ENCODE measurements around the gene MYO9B. TPM values are rescaled to one million over a fixed set of nuclear protein-coding genes. Genes with fewer than 3 reads are reported as not detected.

The MYO9B gene
- total RNA-seq, 3 donors from 2014 or later (not counting 1 experiment from before 2014, with no cell fraction given), result 321 to 378 (median 365) TPM

GRCh38 chr19:17052439-17052838 is 23.1 kb upstream of the MYO9B start:
- intact Hi-C loops (cut with micrococcal nuclease), result no loop called here
- H3K4me1 ChIP-seq (ENCODE audit: control insufficient read depth, insufficient read depth, low read length), result no peaks in the 10 kb centered on the region
- no peaks in the 10 kb centered on the region for H3K27me3 Mint-ChIP-seq (ENCODE audit: low read depth in 2 of 2)
- peaks cover 33% of the 10 kb centered on the region for H3K36me3 ChIP-seq (ENCODE audit: control insufficient read depth, insufficient read depth, low read length)
- no peaks in the 10 kb centered on the region for H3K9me3 ChIP-seq (ENCODE audit: control insufficient read depth, insufficient read depth, low read length)
- H3K4me3 Mint-ChIP-seq, result no peak overlapping the region
- no peaks in the 10 kb centered on the region for H3K4me1 Mint-ChIP-seq
- peak in 1 of 2 donors; percentile 64 for DNase-seq
- no peak overlapping the region for H3K4me3 ChIP-seq (ENCODE audit: low read length)
- H3K27ac Mint-ChIP-seq, result no peak overlapping the region
- peak; percentile 16 for TF ChIP-seq CTCF (IDR thresholded peaks at IDR 0.05)
- WGBS (ENCODE audit: insufficient coverage), result 76% methylated on average over 8 of the region's 8 CpGs
- H3K27me3 ChIP-seq (ENCODE audit: control insufficient read depth, insufficient read depth, low read length), result no peaks in the 10 kb centered on the region
- H3K9me3 Mint-ChIP-seq, result no peaks in the 10 kb centered on the region
- H3K36me3 Mint-ChIP-seq, result peaks cover 6% of the 10 kb centered on the region
- ATAC-seq, result no peak
- no peak overlapping the region for H3K27ac ChIP-seq (ENCODE audit: low read length)

GRCh38 chr19:17054746-17055145 is 20.8 kb upstream of the MYO9B start:
- WGBS (ENCODE audit: insufficient coverage), result 100% methylated on average over 3 of the region's 5 CpGs
- ATAC-seq, result no peak
- no peak for DNase-seq
- Mint-ChIP-seq H3K4me1 (no peaks in the 10 kb centered on the region), H3K36me3 (peaks cover 17% of the 10 kb centered on the region), H3K4me3 (no peak overlapping the region), H3K9me3 (no peaks in the 10 kb centered on the region), H3K27ac (no peak overlapping the region), H3K27me3 (ENCODE audit: low read depth in 2 of 2) (no peaks in the 10 kb centered on the region)
- H3K27ac ChIP-seq (ENCODE audit: low read length), result no peak overlapping the region
- intact Hi-C loops (cut with micrococcal nuclease), result no loop called here
- no peak overlapping the region for H3K4me3 ChIP-seq (ENCODE audit: low read length)
- no peaks in the 10 kb centered on the region for H3K27me3 ChIP-seq (ENCODE audit: control insufficient read depth, insufficient read depth, low read length)
- no peaks in the 10 kb centered on the region for H3K4me1 ChIP-seq (ENCODE audit: control insufficient read depth, insufficient read depth, low read length)
- peaks cover 5% of the 10 kb centered on the region for H3K9me3 ChIP-seq (ENCODE audit: control insufficient read depth, insufficient read depth, low read length)
- TF ChIP-seq CTCF (IDR thresholded peaks at IDR 0.05), result no peak
- peaks cover 45% of the 10 kb centered on the region for H3K36me3 ChIP-seq (ENCODE audit: control insufficient read depth, insufficient read depth, low read length)

GRCh38 chr19:17055636-17056035 is 19.9 kb upstream of the MYO9B start:
- WGBS (ENCODE audit: insufficient coverage), result 93% methylated on average over 15 of the region's 15 CpGs
- H3K4me3 ChIP-seq (ENCODE audit: low read length), result no peak overlapping the region
- peaks cover 5% of the 10 kb centered on the region for H3K9me3 ChIP-seq (ENCODE audit: control insufficient read depth, insufficient read depth, low read length)
- H3K27me3 Mint-ChIP-seq (ENCODE audit: low read depth in 2 of 2), result no peaks in the 10 kb centered on the region
- H3K36me3 Mint-ChIP-seq, result peaks cover 17% of the 10 kb centered on the region
- H3K27me3 ChIP-seq (ENCODE audit: control insufficient read depth, insufficient read depth, low read length), result no peaks in the 10 kb centered on the region
- H3K9me3 Mint-ChIP-seq, result no peaks in the 10 kb centered on the region
- H3K4me3 Mint-ChIP-seq, result no peak overlapping the region
- H3K36me3 ChIP-seq (ENCODE audit: control insufficient read depth, insufficient read depth, low read length), result peaks cover 40% of the 10 kb centered on the region
- no peak for TF ChIP-seq CTCF (IDR thresholded peaks at IDR 0.05)
- H3K4me1 ChIP-seq (ENCODE audit: control insufficient read depth, insufficient read depth, low read length), result no peaks in the 10 kb centered on the region
- intact Hi-C loops (cut with micrococcal nuclease), result no loop called here
- H3K27ac Mint-ChIP-seq, result no peak overlapping the region
- no peaks in the 10 kb centered on the region for H3K4me1 Mint-ChIP-seq
- no peak for ATAC-seq
- DNase-seq, result no peak
- no peak overlapping the region for H3K27ac ChIP-seq (ENCODE audit: low read length)

GRCh38 chr19:17058236-17058635 is 17.3 kb upstream of the MYO9B start:
- Histone ChIP-seq H3K27ac (ENCODE audit: low read length) (no peak overlapping the region), H3K4me1 (ENCODE audit: control insufficient read depth, insufficient read depth, low read length) (no peaks in the 10 kb centered on the region), H3K27me3 (ENCODE audit: control insufficient read depth, insufficient read depth, low read length) (no peaks in the 10 kb centered on the region), H3K36me3 (ENCODE audit: control insufficient read depth, insufficient read depth, low read length) (peaks cover 28% of the 10 kb centered on the region), H3K4me3 (ENCODE audit: low read length) (no peak overlapping the region), H3K9me3 (ENCODE audit: control insufficient read depth, insufficient read depth, low read length) (peaks cover 5% of the 10 kb centered on the region)
- no peak overlapping the region for H3K4me3 Mint-ChIP-seq
- H3K9me3 Mint-ChIP-seq, result no peaks in the 10 kb centered on the region
- DNase-seq (no peak), ATAC-seq (no peak)
- WGBS (ENCODE audit: insufficient coverage), result 96% methylated on average over 8 of the region's 8 CpGs
- intact Hi-C loops (cut with micrococcal nuclease), result no loop called here
- H3K36me3 Mint-ChIP-seq, result peaks cover 11% of the 10 kb centered on the region
- H3K27ac Mint-ChIP-seq, result no peak overlapping the region
- no peak for TF ChIP-seq CTCF (IDR thresholded peaks at IDR 0.05)
- H3K27me3 Mint-ChIP-seq (ENCODE audit: low read depth in 2 of 2), result peaks cover 7 to 8% of the 10 kb centered on the region in 2 donors
- no peaks in the 10 kb centered on the region for H3K4me1 Mint-ChIP-seq
